Dendritic cell treated with granulocyte-macrophage colony-stimulating factor and Interleukin-4, amounts not matched to agents 40 ng/mL and 50 ng/mL, for 4 days (primary cell): Measurements from ENCODE around the gene GNG14.
A peak's percentile ranks its signal among the peaks of the same experiment; 100 is the strongest.

Experiments used
- H3K27ac Mint-ChIP-seq: one replicate; pipeline ENCODE4 v1.8.0; 2022; ENCODE audit warnings: mild to moderate bottlenecking, mixed read lengths
- H3K27me3 Mint-ChIP-seq: one replicate; pipeline ENCODE4 v1.8.0; 2022; ENCODE audit warnings: mild to moderate bottlenecking, mixed read lengths
- H3K36me3 Mint-ChIP-seq: one replicate; pipeline ENCODE4 v1.8.0; 2022; ENCODE audit warnings: low read depth, mixed read lengths
- H3K4me1 Mint-ChIP-seq: one replicate; pipeline ENCODE4 v1.8.0; 2022; ENCODE audit warnings: low read depth, mixed read lengths
- H3K4me3 Mint-ChIP-seq: one replicate; pipeline ENCODE4 v1.8.0; 2022; ENCODE audit warnings: mild to moderate bottlenecking, moderate library complexity, mixed read lengths
- H3K9me3 Mint-ChIP-seq: one replicate; pipeline ENCODE4 v1.8.0; 2022; ENCODE audit warnings: mixed read lengths
- intact Hi-C: fragments of 100-400 bp; cut with micrococcal nuclease; formaldehyde crosslinking; loops from one replicate; pipeline ENCODE4 v1.15.0; 2022

GNG14 gene

GRCh38 chr19:12656899-12657571 is 30.8 kb upstream of the GNG14 start:
- Mint-ChIP-seq H3K27me3 (no peaks in the 10 kb centered on the region), H3K4me1 (peaks cover 19% of the 10 kb centered on the region), H3K9me3 (no peaks in the 10 kb centered on the region), H3K4me3 (no peak overlapping the region), H3K36me3 (peaks cover 98% of the 10 kb centered on the region), H3K27ac (no peak overlapping the region)
- intact Hi-C loops: no loop called here

- Mint-ChIP-seq H3K27ac (no peak overlapping the region), H3K27me3 (no peaks in the 10 kb centered on the region), H3K4me3 (no peak overlapping the region), H3K4me1 (peaks cover 21% of the 10 kb centered on the region), H3K36me3 (peaks cover 98% of the 10 kb centered on the region), H3K9me3 (no peaks in the 10 kb centered on the region)
- intact Hi-C loops: no loop called here
These were observed 29.8 kb upstream of the GNG14 start for GRCh38 chr19:12657966-12658365.

GRCh38 chr19:12660980-12661379 is 26.8 kb upstream of the GNG14 start:
- Mint-ChIP-seq H3K4me1 (peaks cover 39% of the 10 kb centered on the region), H3K36me3 (peaks cover 100% of the 10 kb centered on the region), H3K9me3 (no peaks in the 10 kb centered on the region), H3K27me3 (no peaks in the 10 kb centered on the region), H3K27ac (no peak overlapping the region), H3K4me3 (no peak overlapping the region)
- intact Hi-C loops: no loop called here

GRCh38 chr19:12664406-12665280 is 23.2 kb upstream of the GNG14 start:
- intact Hi-C loops: loop anchor here (5.0 kb wide), 1 partner anchor 52 kb away; the partner anchor contains the start of genes ZNF490 and ZNF791
- H3K4me3 Mint-ChIP-seq: peak overlapping the region; percentile 99
- H3K4me1 Mint-ChIP-seq: peaks cover 54% of the 10 kb centered on the region
- H3K27ac Mint-ChIP-seq: peak overlapping the region; percentile 100
- H3K36me3 Mint-ChIP-seq: peaks cover 93% of the 10 kb centered on the region
- no peaks in the 10 kb centered on the region for H3K9me3 Mint-ChIP-seq
- no peaks in the 10 kb centered on the region for H3K27me3 Mint-ChIP-seq

GRCh38 chr19:12665281-12665573 is 22.6 kb upstream of the GNG14 start:
- peaks cover 59% of the 10 kb centered on the region for H3K4me1 Mint-ChIP-seq
- intact Hi-C loops: loop anchor here (5.0 kb wide), 1 partner anchor 53 kb away; the partner anchor contains the start of genes ZNF490 and ZNF791

GRCh38 chr19:12665671-12666264 is 22.0 kb upstream of the GNG14 start:
- intact Hi-C loops: loop anchor here (5.0 kb wide), 1 partner anchor 53 kb away; the partner anchor contains the start of genes ZNF490 and ZNF791

More at GRCh38 chr19:12665281-12665573, 22.6 kb upstream of the GNG14 start:
- no peaks in the 10 kb centered on the region for H3K9me3 Mint-ChIP-seq
- peak overlapping the region; percentile 100 for H3K27ac Mint-ChIP-seq
- no peaks in the 10 kb centered on the region for H3K27me3 Mint-ChIP-seq
- peaks cover 93% of the 10 kb centered on the region for H3K36me3 Mint-ChIP-seq
- H3K4me3 Mint-ChIP-seq: peak overlapping the region; percentile 99

GRCh38 chr19:12666265-12667048 is 21.3 kb upstream of the GNG14 start, which contains the start of the genes MAN2B1 and WDR83:
Gene MAN2B1 (minus strand): TSS chr19:12666742. CDS start chr19:12666701, 41 bp downstream.
Gene WDR83 (plus strand): TSS chr19:12666807. CDS start chr19:12669791, 2,984 bp downstream.
- Mint-ChIP-seq H3K4me3 (peak within 1 kb of the TSS; percentile 99), H3K36me3 (peaks cover 90% of the 10 kb centered on the region), H3K27me3 (no peaks in the 10 kb centered on the region), H3K27ac (peak within 1 kb of the TSS; percentile 100), H3K4me1 (peaks cover 65% of the 10 kb centered on the region), H3K9me3 (no peaks in the 10 kb centered on the region)
- intact Hi-C loops: loop anchor here (5.0 kb wide), 1 partner anchor 54 kb away; the partner anchor contains the start of genes ZNF490 and ZNF791

More at GRCh38 chr19:12665671-12666264, 22.0 kb upstream of the GNG14 start:
- peak overlapping the region; percentile 99 for H3K4me3 Mint-ChIP-seq
- H3K27ac Mint-ChIP-seq: peak overlapping the region; percentile 100
- peaks cover 93% of the 10 kb centered on the region for H3K36me3 Mint-ChIP-seq
- H3K9me3 Mint-ChIP-seq: no peaks in the 10 kb centered on the region
- no peaks in the 10 kb centered on the region for H3K27me3 Mint-ChIP-seq
- H3K4me1 Mint-ChIP-seq: peaks cover 64% of the 10 kb centered on the region

- Mint-ChIP-seq H3K9me3 (no peaks in the 10 kb centered on the region), H3K27me3 (no peaks in the 10 kb centered on the region), H3K36me3 (peaks cover 89% of the 10 kb centered on the region), H3K4me1 (peaks cover 76% of the 10 kb centered on the region), H3K27ac (peak overlapping the region; percentile 99), H3K4me3 (peak overlapping the region; percentile 94)
- intact Hi-C loops: loop anchor here (5.0 kb wide), 1 partner anchor 56 kb away; the partner anchor contains the start of genes ZNF490 and ZNF791
These were observed 20.0 kb upstream of the GNG14 start for GRCh38 chr19:12667731-12668302.

- Mint-ChIP-seq H3K9me3 (no peaks in the 10 kb centered on the region), H3K4me1 (peaks cover 72% of the 10 kb centered on the region), H3K36me3 (peaks cover 89% of the 10 kb centered on the region), H3K27me3 (no peaks in the 10 kb centered on the region), H3K27ac (peak overlapping the region; percentile 99), H3K4me3 (peak overlapping the region; percentile 94)
- intact Hi-C loops: loop anchor here (5.0 kb wide), 1 partner anchor 56 kb away; the partner anchor contains the start of genes ZNF490 and ZNF791
These were observed 19.5 kb upstream of the GNG14 start for GRCh38 chr19:12668346-12668745.

GRCh38 chr19:12668932-12669269 is 18.9 kb upstream of the GNG14 start:
- Mint-ChIP-seq H3K4me1 (peaks cover 73% of the 10 kb centered on the region), H3K27ac (peak overlapping the region; percentile 99), H3K27me3 (no peaks in the 10 kb centered on the region), H3K36me3 (peaks cover 89% of the 10 kb centered on the region), H3K9me3 (no peaks in the 10 kb centered on the region), H3K4me3 (peak overlapping the region; percentile 94)
- intact Hi-C loops: loop anchor here (1.0 to 5.0 kb wide), 2 partner anchors 12 to 57 kb away; partner anchors contain the start of genes DHPS, ZNF490 and ZNF791

GRCh38 chr19:12669270-12670158 is 18.3 kb upstream of the GNG14 start:
- H3K4me1 Mint-ChIP-seq: peaks cover 73% of the 10 kb centered on the region
- H3K4me3 Mint-ChIP-seq: peak overlapping the region; percentile 94
- peaks cover 89% of the 10 kb centered on the region for H3K36me3 Mint-ChIP-seq
- no peaks in the 10 kb centered on the region for H3K27me3 Mint-ChIP-seq
- intact Hi-C loops: loop anchor here (1.0 to 10.0 kb wide), 3 partner anchors 12 to 785 kb away; partner anchors contain the start of genes DHPS, ZNF490, ZNF69 and ZNF791
- H3K9me3 Mint-ChIP-seq: no peaks in the 10 kb centered on the region
- peak overlapping the region; percentile 99 for H3K27ac Mint-ChIP-seq
